GM20000 (cell line): ENCODE measurements around the gene CADPS.

Experiments
- DNase-seq: peaks from one replicate; pipeline ENCODE4 v3.0.0; 2012; ENCODE audit warnings: low spot score
- TF ChIP-seq, protein P1 (sequence below): IDR thresholded peaks from 2 replicates; pipeline ENCODE4 v1.5.1; 2012; ENCODE audit warnings: mild to moderate bottlenecking, control low read depth; ENCODE audit errors: extremely low read depth, missing control alignments

The CADPS gene

DNA sequence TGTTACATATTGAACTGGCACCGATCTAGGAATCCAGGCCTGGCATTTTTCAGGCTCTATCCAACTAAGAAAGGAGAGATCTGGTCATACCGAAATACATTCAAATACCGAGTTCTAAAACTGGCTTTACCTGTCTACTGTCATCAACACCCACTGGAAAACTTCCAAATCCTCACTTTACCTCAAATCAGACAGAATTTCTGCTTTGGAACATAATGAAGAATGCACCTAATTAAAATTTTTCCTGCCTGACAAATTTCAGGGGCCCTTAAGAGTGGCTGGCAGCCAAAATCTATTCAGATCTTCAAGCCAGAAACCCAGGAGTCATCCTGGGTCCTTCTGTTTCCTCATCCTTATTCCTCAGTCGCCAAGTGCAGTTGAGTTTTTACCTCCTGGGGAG lies 303.3 kb downstream of the CADPS start:
- no peak for DNase-seq
- TF ChIP-seq, protein P1, sequence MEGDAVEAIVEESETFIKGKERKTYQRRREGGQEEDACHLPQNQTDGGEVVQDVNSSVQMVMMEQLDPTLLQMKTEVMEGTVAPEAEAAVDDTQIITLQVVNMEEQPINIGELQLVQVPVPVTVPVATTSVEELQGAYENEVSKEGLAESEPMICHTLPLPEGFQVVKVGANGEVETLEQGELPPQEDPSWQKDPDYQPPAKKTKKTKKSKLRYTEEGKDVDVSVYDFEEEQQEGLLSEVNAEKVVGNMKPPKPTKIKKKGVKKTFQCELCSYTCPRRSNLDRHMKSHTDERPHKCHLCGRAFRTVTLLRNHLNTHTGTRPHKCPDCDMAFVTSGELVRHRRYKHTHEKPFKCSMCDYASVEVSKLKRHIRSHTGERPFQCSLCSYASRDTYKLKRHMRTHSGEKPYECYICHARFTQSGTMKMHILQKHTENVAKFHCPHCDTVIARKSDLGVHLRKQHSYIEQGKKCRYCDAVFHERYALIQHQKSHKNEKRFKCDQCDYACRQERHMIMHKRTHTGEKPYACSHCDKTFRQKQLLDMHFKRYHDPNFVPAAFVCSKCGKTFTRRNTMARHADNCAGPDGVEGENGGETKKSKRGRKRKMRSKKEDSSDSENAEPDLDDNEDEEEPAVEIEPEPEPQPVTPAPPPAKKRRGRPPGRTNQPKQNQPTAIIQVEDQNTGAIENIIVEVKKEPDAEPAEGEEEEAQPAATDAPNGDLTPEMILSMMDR = no peak

DNA sequence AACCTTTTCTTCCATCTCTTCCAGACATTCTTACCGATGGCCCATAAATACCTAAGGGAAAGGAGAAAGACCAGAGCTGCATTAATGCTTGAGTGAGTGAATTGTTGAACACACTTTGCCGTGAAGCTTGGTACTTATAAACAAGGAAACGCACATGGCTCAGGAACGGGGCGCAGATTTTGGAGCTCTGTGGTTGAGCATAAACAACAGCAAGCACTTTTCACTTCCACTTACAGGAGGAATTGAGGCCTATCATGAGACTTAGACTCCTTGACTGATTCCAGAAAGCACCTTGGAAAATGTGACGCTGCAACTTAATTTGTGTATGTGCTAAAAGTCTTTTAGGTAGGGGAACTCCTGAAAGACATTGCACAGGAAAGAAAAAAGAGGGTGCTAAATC lies 304.3 kb downstream of the CADPS start:
- DNase-seq = no peak
- TF ChIP-seq, protein P1 = no peak

DNA sequence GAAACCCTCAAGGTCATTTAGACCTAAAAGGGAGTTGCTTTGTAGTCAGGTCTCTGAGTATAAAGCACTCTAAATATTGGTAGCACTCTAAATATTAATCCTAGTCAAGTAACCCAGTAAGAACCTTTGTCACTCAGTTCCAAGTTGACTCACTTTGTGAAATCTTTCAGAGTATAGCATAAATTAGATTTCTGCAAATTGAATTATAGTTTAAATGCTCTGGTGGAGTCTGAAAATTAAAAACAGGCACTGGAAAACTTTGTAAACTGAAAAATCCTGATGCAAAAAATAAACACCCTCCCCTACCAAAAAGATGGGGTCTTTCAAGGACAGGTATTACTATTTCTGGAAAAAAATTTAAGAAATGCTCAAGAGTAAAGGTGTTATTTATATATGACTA lies 305.6 kb downstream of the CADPS start:
- TF ChIP-seq, protein P1 = no peak
- DNase-seq = no peak

DNA sequence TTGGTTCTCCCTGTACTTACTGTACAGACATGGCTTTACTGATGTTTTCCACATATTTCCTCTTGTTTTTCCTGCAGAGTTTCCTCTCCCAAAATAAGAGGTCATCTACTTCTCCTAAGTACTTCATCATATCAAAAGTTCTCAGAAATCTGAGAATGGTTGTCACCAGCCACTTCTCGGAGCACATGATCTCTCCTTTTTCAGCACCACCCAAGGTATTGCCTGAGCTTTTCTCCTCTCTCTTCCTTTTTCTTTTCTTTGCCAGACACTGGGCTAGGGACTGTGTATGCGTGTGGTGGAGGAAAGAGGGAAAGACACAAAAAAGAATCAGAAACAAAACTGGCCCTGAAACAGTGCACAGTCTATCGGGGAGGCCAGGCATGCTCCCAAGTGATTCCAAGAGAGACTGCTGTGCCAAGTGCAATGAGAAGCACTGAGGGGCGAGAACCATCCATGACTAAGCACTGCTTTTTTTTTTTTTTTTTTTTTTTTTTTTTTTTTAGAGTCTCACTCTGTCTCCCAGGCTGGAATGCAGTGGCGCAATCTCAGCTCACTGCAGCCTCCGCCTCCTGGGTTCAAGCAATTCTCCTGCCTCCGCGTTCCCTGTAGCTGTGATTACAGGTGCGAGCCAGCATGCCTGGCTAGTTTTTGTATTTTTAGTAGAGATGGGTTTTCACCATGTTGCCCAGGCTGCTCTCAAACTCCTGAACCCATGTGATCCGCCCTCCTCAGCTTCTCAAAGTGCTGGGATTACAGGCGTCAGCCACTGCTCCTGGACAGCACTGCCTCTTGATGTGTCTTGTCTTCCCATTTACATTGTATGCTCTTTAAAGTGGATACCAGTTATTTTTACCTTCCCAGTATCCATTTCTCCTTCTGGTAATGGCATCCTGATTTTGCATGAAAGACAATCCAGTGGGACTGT lies 307.9 kb downstream of the CADPS start:
- TF ChIP-seq, protein P1 = no peak
- DNase-seq = no peak

DNA sequence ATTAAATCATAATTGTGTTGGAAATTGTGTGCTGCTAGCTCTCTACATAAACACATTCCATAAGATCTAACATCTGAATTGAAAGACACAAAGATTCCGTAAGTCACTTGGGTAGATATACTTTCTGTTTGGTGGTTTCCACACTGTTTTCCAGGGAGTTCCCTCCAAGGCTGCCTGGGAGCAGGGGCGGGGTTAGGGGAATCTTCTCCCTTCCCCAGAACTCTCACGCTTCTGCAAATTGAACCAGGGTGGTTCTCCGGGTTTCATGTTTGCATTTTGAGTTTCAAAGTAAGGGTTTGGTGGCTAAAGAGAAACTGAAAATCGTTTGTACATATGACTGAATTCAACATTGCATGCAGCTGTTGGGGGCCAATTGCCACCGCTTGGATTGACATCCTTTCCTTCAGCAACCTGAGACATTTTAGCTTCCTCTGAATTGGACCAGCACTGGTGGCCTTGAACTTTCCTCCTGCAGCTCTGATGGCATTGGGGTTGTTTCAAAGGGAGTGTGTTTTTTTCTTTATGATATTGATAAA lies 309.1 kb downstream of the CADPS start:
- no peak for DNase-seq
- TF ChIP-seq, protein P1 = no peak

DNA sequence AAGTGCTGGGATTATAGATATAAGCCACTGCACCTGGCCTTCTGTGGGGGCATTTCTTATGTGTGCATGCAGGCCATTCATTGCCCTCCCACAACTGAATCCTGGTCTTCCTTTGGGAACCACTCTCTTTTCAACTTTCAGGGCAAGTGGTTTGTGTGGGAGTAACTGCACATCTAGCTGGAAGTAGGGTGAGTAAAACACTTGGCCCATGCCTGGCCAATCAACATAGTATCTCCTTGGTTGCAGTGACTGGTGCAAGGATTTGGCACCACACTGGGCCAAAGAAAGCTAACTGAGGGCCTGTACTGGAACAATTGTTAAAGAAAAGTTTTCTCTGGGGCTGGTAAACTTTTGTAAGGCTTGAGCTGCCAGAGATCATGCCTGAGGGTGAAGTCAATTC lies 312.6 kb downstream of the CADPS start:
- TF ChIP-seq, protein P1 = no peak
- DNase-seq = no peak

DNA sequence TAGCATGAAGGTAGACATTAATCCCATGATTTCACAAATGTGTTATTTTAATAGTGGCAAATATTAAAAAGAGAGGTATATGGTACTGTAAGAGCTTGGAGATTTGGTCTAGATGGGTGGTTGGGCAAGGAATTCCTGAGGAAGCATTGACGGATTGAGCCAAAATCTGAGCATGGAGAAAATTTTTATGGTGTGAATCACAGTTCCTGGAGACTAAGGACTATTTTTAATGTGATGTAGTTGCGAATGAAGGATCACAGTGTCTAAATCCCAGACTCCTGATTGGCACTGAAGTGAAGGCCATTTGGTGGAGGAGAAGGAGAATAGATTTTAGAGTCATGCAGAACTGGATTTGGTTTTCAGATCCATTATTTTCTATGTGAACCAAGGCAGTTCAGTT lies 313.2 kb downstream of the CADPS start:
- no peak for DNase-seq
- TF ChIP-seq, protein P1 = no peak
